OCI-LY1 (cell line): Measurements from ENCODE around the gene IRS2.

Experiments
- H2AFZ ChIP-seq: fragments of 200-600 bp; sonication (generic), shearing (Covaris generic); 2 replicates; pipeline ENCODE4 v1.6.0; 2014; ENCODE audit warnings: antibody characterized with exemption, mild to moderate bottlenecking, low read length
- H3F3A ChIP-seq: fragments of 200-600 bp; sonication (generic), shearing (Covaris generic); 2 replicates; pipeline ENCODE4 v1.6.0; 2014; ENCODE audit warnings: mild to moderate bottlenecking, antibody characterized with exemption, low read length, moderate library complexity; ENCODE audit not compliant: insufficient read depth
- H3K27ac ChIP-seq: fragments of 200-600 bp; sonication (generic); 2 replicates; pipeline ENCODE4 v1.5.1; 2014; ENCODE audit warnings: low read length, mixed run types, mild to moderate bottlenecking, low read depth; ENCODE audit not compliant: poor library complexity, severe bottlenecking
- H3K27me3 ChIP-seq: fragments of 200-600 bp; sonication (generic); 2 replicates; pipeline ENCODE4 v1.6.0; 2014; ENCODE audit warnings: antibody characterized with exemption, mild to moderate bottlenecking, low read length, moderate library complexity; ENCODE audit not compliant: insufficient read depth
- H3K36me3 ChIP-seq: fragments of 200-600 bp; sonication (generic); 2 replicates; pipeline ENCODE4 v1.6.1; 2014; ENCODE audit warnings: mild to moderate bottlenecking, antibody characterized with exemption, low read length, moderate library complexity, mixed read lengths; ENCODE audit not compliant: insufficient read depth
- H3K4me1 ChIP-seq: fragments of 200-600 bp; sonication (generic); 2 replicates; pipeline ENCODE4 v1.5.1; 2014; ENCODE audit warnings: mild to moderate bottlenecking, low read length, moderate library complexity; ENCODE audit not compliant: insufficient read depth, severe bottlenecking
- H3K4me2 ChIP-seq: fragments of 200-600 bp; sonication (generic), shearing (Covaris generic); 2 replicates; pipeline ENCODE4 v1.6.1; 2014; ENCODE audit warnings: low read length
- H3K4me3 ChIP-seq: fragments of 200-600 bp; sonication (generic); 2 replicates; pipeline ENCODE4 v1.5.1; 2014; ENCODE audit warnings: low read length, low read depth, mild to moderate bottlenecking, mixed read lengths; ENCODE audit not compliant: poor library complexity, severe bottlenecking
- H3K79me2 ChIP-seq: fragments of 200-600 bp; shearing (Covaris generic); 2 replicates; pipeline ENCODE4 v1.6.1; 2016; ENCODE audit warnings: mixed run types, low read length, mixed read lengths; ENCODE audit not compliant: insufficient read depth
- H3K9ac ChIP-seq: fragments of 200-600 bp; sonication (generic), shearing (Covaris generic); 2 replicates; pipeline ENCODE4 v1.6.1; 2014; ENCODE audit warnings: mild to moderate bottlenecking, low read length, mixed read lengths
- H3K9me2 ChIP-seq: fragments of 200-600 bp; sonication (generic), shearing (Covaris generic); 2 replicates; pipeline ENCODE4 v1.6.1; 2014; ENCODE audit warnings: low read depth, mild to moderate bottlenecking, low read length, mixed read lengths
- H3K9me3 ChIP-seq: fragments of 200-600 bp; shearing (Covaris generic); 2 replicates; pipeline ENCODE4 v1.6.1; 2014; ENCODE audit warnings: low read length, mixed read lengths
- H4K20me1 ChIP-seq: fragments of 200-600 bp; sonication (generic), shearing (Covaris generic); 2 replicates; pipeline ENCODE4 v1.6.0; 2016; ENCODE audit warnings: mild to moderate bottlenecking, low read length; ENCODE audit not compliant: insufficient read depth
- CTCF ChIP-seq: fragments of 200-600 bp; sonication (generic), shearing (Covaris generic); IDR thresholded peaks from 2 replicates; pipeline ENCODE4 v1.5.1; 2017; ENCODE audit warnings: mild to moderate bottlenecking, antibody characterized with exemption, low read length, moderate library complexity, mixed read lengths
- EZH2 ChIP-seq: fragments of 200-600 bp; sonication (generic), shearing (Covaris generic); IDR thresholded peaks from 2 replicates; pipeline ENCODE4 v1.8.0; 2017; ENCODE audit warnings: borderline replicate concordance, mixed run types, mild to moderate bottlenecking, antibody characterized with exemption, low read length, moderate library complexity, mixed read lengths

IRS2 gene

GRCh38 chr13:109783815-109784589, 2.4 kb downstream of the IRS2 start:
- TF ChIP-seq CTCF: no peak
- TF ChIP-seq EZH2: no peak
- Histone ChIP-seq H3K79me2 (no peaks in the 10 kb centered on the region), H3K4me3 (no peak overlapping the region), H2AFZ (no peak overlapping the region), H3K36me3 (no peaks in the 10 kb centered on the region), H3K27me3 (no peaks in the 10 kb centered on the region), H3K4me2 (no peak overlapping the region), H3K27ac (no peak overlapping the region), H3K9ac (no peak overlapping the region), H4K20me1 (no peaks in the 10 kb centered on the region), H3F3A (no peaks in the 10 kb centered on the region), H3K4me1 (no peaks in the 10 kb centered on the region), H3K9me3 (no peaks in the 10 kb centered on the region), H3K9me2 (no peaks in the 10 kb centered on the region)

- Histone ChIP-seq H3K36me3 (no peaks in the 10 kb centered on the region), H3K9me3 (no peaks in the 10 kb centered on the region), H3K27ac (no peak overlapping the region), H3K4me2 (no peak overlapping the region), H3K4me1 (no peaks in the 10 kb centered on the region), H3K9me2 (no peaks in the 10 kb centered on the region), H3K9ac (no peak overlapping the region), H3K27me3 (no peaks in the 10 kb centered on the region), H3K79me2 (no peaks in the 10 kb centered on the region), H4K20me1 (no peaks in the 10 kb centered on the region), H2AFZ (no peak overlapping the region), H3K4me3 (no peak overlapping the region), H3F3A (no peaks in the 10 kb centered on the region)
- no peak for TF ChIP-seq EZH2
Observed at GRCh38 chr13:109783447-109783814, 3.0 kb downstream of the IRS2 start.

GRCh38 chr13:109782823-109783431, 3.5 kb downstream of the IRS2 start:
- Histone ChIP-seq H3K4me3 (no peak overlapping the region), H2AFZ (no peak overlapping the region), H3K9ac (no peak overlapping the region), H3K27me3 (no peaks in the 10 kb centered on the region), H3F3A (no peaks in the 10 kb centered on the region), H3K4me2 (no peak overlapping the region), H3K4me1 (no peaks in the 10 kb centered on the region), H3K9me2 (no peaks in the 10 kb centered on the region), H4K20me1 (no peaks in the 10 kb centered on the region), H3K27ac (no peak overlapping the region), H3K36me3 (no peaks in the 10 kb centered on the region), H3K79me2 (no peaks in the 10 kb centered on the region), H3K9me3 (no peaks in the 10 kb centered on the region)
- no peak for TF ChIP-seq CTCF
- no peak for TF ChIP-seq EZH2
